GM13976 (cell line): Measurements from ENCODE around the gene KLHDC7B.

ENCODE experiments used
- DNase-seq: peaks from one replicate; pipeline ENCODE4 v3.0.0; 2012; ENCODE audit warnings: low spot score
- CTCF ChIP-seq: IDR thresholded peaks from 2 replicates; pipeline ENCODE4 v1.5.1; 2012; ENCODE audit warnings: borderline replicate concordance, mild to moderate bottlenecking; ENCODE audit not compliant: insufficient read depth; ENCODE audit errors: extremely low read depth, missing control alignments, control extremely low read depth
- in situ Hi-C: fragments of 300-500 bp; cut with MboI; formaldehyde crosslinking; loops from one replicate; pipeline ENCODE4 v1.12.0; 2022; ENCODE audit warnings: low sequenced_read_pairs, mixed read lengths, inconsistent platforms; ENCODE audit not compliant: unreplicated experiment

KLHDC7B gene

GRCh38 chr22:50507421-50507990 lies 38.2 kb upstream of the KLHDC7B start, which contains the start of gene LMF2:
LMF2 (minus strand) TSS chr22:50507702; CDS start chr22:50507675, 27 bp downstream.
- in situ Hi-C loops, result no loop called here
- peak; percentile 98 for DNase-seq
- no peak for TF ChIP-seq CTCF

- in situ Hi-C loops, result no loop called here
- peak; percentile 100 for DNase-seq
These were observed 37.5 kb upstream of the KLHDC7B start, which contains the start of gene NCAPH2 for GRCh38 chr22:50507991-50508884. NCAPH2 (plus strand) TSS chr22:50508224; CDS start chr22:50508338, 114 bp downstream.

GRCh38 chr22:50508897-50509296 lies 36.8 kb upstream of the KLHDC7B start:
- in situ Hi-C loops, result no loop called here
- no peak for TF ChIP-seq CTCF
- DNase-seq, result no peak

More at GRCh38 chr22:50507991-50508884, 37.5 kb upstream of the KLHDC7B start, which contains the start of gene NCAPH2:
- TF ChIP-seq CTCF, result no peak

GRCh38 chr22:50513175-50513574 lies 32.5 kb upstream of the KLHDC7B start:
- TF ChIP-seq CTCF, result no peak
- in situ Hi-C loops, result no loop called here
- no peak for DNase-seq

- no peak for DNase-seq
- no peak for TF ChIP-seq CTCF
- in situ Hi-C loops, result no loop called here
These were observed 29.6 kb upstream of the KLHDC7B start for GRCh38 chr22:50516068-50516467.

DNA sequence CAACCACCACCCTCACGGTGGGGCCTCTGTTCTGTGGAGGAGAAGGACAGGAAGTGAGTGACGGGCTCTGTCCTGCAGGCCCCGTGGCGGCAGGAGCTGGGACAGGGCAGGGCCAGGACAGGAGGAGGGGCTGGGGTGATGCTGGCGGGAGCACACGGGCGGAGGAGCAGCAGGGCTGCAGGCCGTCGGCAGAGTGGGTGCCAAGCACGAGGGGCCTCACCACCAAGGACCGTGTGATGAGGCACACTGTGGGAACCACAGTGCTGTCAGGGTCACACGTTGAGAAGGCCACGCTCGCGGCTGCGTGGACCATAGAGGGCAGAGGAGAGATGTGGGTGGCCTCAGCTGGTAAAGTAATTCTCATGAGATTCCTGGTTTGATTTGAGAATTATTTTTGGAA lies 28.8 kb upstream of the KLHDC7B start:
- in situ Hi-C loops, result no loop called here
- TF ChIP-seq CTCF, result no peak
- DNase-seq, result no peak
